Measurements from ENCODE around the gene SH3RF3.
A peak's percentile ranks its signal among the peaks of the same experiment; 100 is the strongest.

- TF ChIP-seq CTCF (IDR thresholded peaks at IDR 0.05) = peak; percentile 89 to 91
- TF ChIP-seq POLR2A (IDR thresholded peaks at IDR 0.05) = no peak
Measured at GRCh38 chr2:109510136-109511028, 381.4 kb downstream of the SH3RF3 start.
